SHP77 treated with DMSO at 0.1 percent for 48 hours (cell line): Measurements from ENCODE around the gene NOTCH2NLA.
"Not testable (repeated sequence)": the region's sequence is repeated elsewhere in the genome, so short reads cannot be mapped to it uniquely, and the experiment has no call there.

Experiments used
- DNase-seq: peaks from one replicate; lab custom pipeline; 2025; lab: John Stamatoyannopoulos, UW

The NOTCH2NLA gene

DNA sequence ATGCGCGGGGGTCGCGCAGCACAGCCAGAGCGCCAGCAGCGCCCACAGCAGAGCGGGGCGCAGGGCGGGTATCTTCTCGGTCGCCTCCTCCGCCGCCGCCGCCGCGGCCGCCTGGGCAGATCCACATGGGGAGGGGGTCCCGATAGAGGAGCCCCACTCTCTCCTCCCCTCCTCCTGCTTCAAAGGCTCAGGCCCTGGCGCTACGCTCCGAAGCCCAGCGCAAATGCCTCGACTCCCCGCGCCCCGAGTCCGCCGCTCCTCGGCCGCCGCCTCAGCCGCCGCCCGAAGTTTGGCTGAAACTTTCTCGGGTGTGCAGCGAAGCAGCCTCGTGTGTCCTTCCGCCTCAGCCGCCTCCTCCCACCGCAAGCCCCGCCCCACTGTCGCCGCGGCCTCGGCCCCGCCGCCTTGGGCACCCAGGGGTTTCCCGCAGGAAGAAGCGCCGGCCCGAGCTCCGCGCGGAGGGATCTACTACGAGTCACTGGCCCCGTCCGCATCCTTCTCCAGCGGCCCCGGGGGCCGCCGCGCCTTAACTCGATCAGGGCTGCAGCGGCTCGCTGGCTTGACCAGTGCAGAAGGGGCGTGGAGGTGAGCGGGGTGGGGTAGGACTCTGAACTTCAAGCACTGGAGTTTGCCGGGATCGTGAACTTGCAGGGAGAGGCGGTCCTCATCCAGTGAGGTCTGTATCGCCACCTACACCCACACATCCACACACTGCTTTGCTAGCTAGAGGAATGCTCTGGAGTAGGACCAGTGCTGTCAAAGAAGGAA lies at the start of gene NOTCH2NLA:
TSS of gene NOTCH2NLA (minus strand) at position 312 of the 768 bp plus-strand sequence. CDS start 39,684 bp downstream, outside the sequence.
- not testable (repeated sequence) for DNase-seq

DNA sequence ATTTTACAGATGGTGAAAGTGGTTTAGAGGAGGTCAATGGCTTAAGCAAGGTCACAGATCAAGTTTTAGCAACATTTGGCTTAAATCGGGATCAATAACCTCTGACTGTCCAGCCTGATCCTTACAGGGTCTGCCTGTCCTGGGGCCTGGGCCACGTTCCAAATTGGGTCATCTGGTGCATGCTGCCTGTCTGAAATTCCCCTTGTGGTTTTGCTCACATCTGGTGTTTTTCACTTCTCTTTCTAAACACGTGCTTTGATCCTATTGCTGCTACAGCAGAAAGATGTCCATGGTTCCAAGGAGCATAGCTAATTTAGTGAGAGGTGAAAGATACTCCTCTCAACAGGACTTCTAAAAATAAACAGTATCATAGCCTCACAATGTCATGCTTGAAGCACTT lies 49.5 kb upstream of the NOTCH2NLA start:
- not testable (repeated sequence) for DNase-seq

DNA sequence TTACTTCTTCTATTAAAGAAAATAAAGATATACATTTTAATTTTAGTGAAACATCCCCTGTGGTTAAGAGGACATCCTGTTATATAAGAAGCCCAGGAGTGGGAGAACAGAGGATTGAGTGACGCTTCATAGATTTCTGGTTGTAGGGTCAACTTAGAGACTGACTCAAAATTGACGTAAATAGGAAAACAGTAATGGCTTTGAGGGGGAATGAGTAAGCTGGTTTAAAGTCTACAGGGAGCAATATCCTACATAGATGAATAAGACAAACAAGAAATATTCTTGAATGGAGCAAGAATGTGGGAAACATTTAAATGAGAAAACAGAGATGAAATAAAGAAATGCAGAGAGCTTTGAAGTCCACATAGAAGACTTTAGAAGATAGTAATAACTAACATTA lies 48.3 kb upstream of the NOTCH2NLA start:
- not testable (repeated sequence) for DNase-seq

DNA sequence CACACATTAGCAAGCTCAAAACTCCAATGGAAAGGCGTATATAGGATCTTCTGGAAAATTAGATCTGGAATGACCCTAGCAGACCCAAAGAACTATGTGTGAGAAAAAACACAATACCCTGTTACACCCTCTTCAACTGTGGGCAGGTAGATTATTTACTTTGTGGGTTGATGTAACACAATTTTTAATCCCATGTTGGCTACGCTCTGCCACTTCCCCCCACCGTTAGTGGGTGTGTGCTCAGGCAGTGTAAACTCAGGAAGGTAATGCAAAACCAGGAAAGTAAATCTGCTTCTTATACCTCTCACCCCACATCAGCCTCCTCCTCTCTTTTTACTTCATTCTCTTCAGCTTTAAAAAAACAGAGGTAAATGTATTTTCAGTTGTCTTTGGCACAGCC lies 45.3 kb upstream of the NOTCH2NLA start:
- DNase-seq = not testable (repeated sequence)

DNA sequence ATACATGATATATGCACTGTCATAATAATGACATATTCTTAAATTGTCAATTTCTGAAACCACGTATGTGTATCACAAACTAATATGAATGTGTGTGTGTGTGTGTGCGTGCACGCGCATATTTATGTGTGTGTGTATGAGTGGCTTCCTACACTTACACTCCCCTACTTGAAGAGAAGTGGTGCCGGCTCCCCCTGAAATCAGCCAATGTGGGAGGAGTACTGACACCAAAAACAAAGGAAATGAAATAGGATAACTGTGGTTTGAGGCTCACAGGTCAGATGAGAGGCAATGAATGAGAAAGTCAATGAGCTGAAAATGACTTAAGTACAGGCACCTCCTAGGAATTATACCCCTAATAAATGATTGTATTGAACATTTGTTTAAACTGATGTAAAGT lies 44.4 kb upstream of the NOTCH2NLA start:
- not testable (repeated sequence) for DNase-seq

DNA sequence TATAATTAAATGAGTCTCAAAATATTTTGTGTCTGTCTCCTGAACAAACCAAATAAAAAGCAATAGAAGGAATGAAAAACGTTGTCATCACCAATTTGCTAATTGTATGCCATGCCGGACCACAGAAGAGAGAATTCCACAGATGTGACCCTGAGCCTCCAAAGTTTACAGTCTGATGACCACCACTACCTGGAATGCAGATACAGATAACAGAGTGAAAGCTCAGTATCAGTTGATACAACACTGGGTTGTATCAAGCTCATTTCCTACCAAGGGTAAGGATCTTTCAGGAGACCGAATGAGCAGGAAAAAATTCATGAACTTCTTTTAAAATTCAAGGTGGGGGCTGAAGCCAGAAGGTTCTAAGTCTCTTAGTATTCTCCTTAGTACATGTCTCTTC lies 43.9 kb upstream of the NOTCH2NLA start:
- DNase-seq = not testable (repeated sequence)

DNA sequence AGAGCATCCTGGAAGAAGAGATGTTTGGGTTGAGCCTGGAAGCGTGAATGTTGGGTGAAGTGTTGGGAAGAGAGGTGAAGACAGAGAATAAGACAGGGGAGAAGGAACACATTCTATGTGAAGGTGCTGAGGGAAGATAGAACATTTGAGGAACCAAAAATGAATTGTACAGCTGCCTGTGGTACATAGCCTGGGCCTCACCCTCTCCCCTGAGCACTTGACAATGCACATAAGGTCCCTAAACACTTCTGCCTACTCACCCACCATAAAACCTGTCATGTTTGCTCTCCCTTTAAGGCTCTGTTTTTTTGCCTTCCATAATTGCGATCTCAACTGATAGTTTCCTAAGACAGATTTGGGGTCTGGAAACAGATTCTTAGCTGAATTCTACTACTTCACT lies 43.2 kb upstream of the NOTCH2NLA start:
- DNase-seq = not testable (repeated sequence)

DNA sequence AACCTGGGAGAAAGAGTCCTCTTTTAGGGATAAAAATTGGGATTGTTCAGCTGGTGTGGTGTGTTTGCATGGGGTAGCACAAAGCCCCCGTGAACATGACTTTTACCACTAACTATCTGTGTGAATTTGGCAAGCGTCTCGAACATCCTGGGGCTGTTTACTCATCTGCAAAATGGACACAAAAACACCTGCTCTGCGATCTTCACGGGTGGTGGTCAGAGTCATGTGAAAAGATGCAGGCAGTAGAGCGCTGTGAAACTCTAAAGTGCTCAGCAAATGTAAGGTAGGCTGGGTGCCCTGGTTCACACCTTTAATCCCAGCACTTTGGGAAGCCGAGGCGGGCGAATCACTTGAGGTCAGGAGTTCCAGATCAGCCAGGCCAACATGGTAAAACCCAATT lies 41.3 kb upstream of the NOTCH2NLA start:
- not testable (repeated sequence) for DNase-seq

DNA sequence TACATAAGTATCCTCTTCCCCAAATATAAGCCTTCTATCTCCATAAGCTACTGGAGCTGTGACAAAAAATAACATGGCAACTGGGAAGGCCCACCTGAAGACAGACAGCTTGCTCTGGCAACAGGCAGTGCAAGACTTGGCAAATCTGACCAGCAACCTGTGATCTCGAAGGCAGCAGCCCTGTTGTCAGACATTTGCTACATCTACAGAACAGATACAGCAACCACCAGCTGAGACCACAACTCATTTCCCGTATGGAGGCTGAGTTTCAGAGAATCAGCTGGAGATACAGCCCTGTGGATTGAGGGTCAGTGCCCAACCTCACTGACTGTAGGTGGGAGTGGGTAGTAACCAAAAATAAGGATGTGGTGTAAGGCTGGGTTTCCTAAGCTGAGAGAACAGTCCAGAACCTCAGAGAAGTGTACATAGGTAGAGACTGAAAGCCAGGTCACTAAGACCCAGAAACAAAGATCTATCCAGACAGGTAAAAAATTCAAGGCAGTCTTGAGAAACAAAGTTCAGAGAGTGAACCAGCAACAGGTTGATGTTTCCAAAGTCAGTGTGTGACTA lies 37.4 kb upstream of the NOTCH2NLA start:
- DNase-seq = not testable (repeated sequence)

DNA sequence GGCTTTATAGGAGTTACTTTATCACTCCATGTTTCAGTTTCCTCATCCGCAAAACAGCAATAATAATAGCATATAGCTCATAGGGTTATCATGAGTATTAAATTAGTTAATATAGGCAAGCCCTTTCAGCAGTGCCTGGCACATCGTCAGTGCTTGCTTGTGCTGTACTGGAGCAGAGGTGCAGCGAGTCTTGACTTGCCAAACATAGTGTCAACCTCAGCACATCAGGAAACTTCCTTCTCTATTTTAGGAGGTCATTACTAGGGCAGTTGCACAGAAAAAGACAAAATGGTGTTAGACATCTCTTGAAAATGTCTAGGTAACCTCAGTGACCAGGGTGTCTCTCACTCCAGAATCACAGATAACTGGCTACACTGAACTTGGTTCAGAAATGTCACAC lies 35.9 kb upstream of the NOTCH2NLA start:
- DNase-seq = not testable (repeated sequence)

DNA sequence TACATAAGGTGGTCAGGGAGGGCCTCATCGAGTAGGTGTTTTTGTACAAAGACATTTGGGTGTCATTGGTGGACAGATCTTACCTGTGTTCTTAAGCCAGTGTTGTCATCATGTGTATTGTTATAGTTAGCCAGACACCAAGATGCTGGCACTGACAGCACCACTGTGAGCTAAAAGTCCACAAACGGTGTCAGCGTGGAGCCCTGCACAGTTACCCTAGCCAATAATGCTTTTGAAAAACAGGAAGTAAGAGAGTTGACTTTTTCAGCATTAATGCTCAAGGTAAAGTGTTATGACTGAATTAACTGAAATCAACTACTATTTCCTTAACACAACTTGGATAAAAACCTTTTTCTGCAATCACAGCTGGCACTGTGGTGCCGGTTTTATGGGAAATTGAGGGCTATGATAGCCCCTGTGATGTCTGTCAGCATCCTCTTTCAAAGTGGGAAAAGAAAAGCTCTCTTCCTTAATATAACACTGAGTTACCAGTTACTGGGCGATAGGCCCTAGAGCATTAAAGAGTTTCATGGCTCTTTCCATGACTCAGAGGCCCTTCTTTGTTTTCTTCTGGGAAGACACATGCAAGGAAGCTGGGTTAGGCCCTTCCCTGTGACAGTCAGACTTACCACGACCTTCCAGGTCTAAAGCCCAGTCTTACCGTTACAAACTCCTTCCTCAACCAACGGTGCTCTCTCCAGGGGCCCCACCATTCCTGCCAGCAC lies 31.3 kb upstream of the NOTCH2NLA start:
- DNase-seq = not testable (repeated sequence)

DNA sequence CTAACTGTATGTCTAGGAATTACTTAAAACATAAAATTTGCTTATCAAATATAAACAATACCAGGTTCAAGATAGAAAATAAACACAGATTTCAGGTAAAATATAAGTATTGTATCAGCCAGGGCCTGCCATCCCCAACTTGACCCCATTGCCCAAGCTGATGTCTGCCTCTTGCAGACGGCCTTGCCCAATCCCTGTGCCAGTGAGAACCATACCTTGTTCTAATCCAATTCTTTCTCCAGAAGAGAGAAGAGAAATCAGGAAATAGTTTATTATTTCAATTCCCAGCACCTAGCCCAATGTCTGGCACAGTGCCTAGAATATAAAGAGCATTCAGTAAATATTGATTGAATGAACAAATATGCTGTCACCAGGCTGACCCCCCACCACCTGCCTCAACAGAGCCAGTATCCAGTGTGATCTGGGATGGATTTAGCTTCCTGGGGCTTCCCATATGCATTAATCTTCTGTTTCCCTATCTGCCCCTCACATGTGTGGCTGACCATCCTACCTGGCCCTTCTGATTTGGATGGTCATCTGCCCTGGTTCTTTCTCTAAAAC lies 29.3 kb upstream of the NOTCH2NLA start:
- not testable (repeated sequence) for DNase-seq

DNA sequence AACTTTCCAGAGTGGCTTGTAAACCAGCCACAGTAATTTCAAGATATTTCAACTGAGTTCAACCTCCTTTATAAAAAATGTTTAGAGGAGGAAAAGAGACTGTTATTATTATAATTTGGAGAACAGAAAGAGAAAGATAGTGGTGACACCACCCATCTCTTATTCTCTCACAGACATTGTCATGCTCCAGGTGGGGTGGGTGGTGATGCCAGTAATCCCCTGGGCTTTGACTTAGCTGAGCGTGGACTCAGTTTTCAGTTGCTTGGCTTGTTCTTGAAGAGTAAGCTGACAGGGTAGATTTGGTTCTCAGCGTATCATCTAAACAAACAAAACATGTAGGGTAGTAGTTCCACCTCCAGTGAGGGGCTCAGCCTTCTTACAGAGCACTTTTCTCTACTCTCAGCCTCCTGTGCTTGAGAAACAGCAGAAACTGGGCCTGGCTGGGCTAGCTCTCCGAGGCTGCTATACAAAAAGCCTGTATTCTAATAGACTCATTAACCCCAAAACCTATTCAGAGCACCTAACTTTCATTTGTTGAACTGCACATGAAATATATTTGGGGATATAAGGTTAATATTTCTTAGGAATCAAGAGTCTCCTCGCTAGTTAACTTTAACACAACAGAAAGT lies 25.9 kb upstream of the NOTCH2NLA start:
- not testable (repeated sequence) for DNase-seq

DNA sequence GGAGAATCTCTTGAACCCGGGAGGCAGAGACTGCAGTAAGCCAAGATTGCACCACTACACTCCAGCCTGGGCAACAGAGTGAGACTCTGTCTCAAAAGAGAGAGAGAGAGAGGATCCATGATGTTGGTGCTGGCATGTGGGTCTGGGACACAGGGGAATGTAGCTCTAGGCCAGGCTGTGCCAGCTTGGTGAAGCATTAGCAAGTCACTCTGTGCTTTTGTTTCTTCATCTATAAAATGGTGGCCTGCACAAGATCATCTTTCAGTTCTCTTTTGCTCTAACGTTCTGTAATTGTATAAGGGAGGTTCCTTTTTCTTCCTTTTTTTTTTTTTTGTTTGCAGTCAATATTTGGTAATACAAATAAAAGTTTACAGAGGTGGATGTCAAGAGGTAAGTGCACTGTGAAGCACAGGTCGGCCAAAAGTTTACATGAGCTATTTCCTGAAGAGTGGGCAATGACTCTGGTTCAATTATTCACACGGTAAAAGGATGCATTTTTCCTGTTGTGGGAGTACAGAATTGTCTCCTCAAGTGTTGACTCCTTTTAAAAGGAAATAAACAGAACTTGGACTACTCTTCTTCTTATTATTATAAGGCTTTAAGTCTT lies 24.5 kb upstream of the NOTCH2NLA start:
- DNase-seq = not testable (repeated sequence)

DNA sequence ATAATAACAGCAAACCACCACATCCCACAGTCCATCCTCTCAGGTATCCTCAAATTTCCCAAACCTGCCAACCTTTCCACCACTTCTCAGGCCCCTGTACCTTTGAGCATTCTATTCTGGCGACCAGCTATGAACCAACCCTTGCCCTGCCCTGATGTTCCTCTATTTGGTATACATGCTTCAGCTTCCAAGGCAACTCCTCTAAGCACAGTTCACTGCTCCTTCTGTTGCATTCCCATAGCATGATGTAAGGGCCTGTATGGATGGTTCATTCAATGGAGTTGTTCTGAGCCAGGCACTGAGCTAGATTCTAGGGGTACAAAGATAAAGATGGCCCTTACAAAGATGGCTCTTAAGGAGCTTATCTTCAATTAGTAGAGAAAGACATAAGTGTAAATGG lies 22.7 kb upstream of the NOTCH2NLA start:
- not testable (repeated sequence) for DNase-seq

DNA sequence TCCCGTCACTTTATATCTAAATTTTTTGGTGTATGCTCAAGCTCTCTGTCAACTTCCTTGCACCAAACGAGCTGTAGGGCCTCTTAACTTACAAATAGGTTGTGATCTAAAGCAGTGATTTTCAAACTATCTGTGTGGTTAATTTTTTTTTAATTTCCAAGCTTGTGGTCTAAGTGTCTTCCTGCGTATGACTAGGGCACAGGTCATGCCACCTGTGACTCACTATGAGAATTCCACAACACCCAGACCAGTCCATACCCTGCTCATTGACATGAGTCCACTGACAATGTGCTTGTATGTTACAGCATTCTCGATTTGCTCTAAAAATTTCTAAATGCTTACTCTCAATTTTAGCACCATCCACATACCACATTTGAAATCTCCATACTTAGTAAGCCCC lies 19.8 kb upstream of the NOTCH2NLA start:
- not testable (repeated sequence) for DNase-seq

DNA sequence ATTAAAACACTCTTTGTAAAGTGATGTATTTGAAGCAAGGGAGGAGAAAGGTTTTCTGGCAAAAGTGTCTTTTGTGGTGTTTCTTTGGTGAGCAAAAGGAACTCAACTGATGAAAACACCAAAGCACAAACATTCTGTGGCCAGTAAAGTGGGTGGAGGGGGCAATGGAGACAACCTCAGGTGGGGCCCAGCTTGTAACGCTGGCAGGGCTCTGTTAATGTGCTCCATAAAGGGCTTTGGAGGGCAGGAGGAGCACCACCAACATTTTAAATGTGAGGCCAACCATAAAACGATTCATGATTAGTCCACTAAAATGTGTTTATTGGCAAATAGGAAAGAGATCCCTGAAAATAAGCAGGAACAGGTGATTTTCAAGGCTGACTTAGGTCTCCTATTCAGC lies 7.8 kb upstream of the NOTCH2NLA start:
- not testable (repeated sequence) for DNase-seq

DNA sequence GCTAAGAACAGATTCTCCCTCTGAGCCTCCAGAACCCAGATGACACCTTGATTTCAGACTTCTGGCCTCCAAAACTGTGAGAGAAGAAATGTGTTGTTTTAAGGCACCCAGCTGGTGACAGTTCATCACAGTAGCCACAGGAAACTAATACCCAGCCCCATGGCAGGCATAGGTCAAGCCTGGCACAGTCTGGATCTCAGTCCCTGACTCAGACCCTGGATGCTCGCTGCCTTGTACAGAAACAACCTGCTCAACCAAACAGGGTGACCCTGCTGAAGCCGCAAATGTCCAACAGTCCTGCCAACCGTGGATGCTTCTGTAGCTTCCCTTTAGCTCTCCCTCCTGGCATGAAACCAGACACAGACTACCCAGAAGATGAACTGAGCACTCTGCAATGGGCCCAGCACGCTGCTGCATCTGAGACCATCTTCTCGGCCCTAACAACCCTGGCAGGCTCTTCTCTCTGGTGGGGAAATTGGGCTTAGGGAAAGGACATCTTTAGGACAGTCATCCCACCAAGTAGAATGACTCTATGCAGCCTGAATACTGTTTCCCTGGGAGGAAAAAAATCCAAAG lies 7.3 kb upstream of the NOTCH2NLA start:
- not testable (repeated sequence) for DNase-seq

DNA sequence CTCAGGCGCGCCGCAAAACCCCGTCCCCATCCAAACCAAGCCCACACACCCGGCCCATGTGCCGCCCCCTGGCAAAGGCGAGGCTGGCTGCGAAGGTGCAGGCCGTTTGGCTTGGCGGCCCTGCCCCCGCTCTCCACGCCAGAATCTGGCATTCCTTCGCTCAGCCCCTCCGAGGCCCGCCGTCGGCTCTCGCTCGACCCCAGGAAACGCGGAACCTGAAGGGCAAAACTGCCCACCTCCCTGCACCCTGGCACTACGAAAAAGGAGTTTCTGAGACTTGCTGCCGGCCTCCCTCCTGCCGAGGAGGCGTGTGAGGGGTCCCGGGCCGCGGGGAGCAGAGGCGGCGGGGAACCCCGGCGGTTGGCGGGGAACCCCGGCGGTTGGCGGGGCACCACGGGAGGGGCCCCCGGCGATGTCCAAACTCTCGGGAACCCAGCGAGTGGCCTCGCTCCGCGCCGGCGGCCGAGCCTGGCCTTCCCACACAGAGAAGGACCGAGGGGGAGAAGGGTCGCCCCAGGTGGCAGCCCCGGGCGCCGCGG lies 608 bp downstream of the NOTCH2NLA start:
- not testable (repeated sequence) for DNase-seq

DNA sequence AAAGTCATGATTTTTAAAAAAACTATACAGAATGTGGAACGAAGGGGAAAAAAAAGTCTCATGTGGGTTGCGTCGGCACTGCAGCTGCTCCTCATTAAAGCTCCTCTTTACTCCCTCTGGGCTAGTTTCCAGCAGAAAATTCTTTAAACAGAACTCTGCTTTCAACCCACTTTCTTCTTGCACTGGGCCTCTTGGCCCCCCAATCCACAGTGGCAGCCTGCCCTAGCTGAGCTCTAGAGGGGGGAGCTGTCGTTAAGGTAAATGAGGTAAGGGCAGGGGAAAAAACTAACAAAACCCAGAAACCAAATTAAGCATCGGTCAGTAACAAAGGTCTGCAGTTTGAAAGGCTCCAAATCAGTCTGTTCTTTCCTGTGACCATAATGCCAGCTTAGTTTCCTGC lies 54.3 kb downstream of the NOTCH2NLA start:
- DNase-seq = not testable (repeated sequence)

DNA sequence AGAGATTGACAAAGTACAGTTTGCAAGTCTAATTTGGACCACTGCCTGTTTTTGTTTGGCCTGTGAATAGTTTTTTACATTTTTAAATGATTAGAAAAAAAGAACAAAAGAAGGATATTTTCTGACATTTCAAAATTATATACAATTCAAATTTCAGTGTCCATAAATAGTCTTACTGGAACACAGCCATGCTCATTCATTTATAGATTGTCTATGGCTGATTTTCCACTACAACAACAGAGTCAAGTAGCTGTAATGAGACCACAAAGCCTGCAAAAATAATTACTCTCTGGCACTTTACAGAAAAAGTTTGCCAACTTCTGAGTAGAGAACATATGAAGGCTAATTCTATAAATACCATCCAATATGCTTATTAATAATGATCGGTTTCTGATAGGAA lies 61.1 kb downstream of the NOTCH2NLA start:
- not testable (repeated sequence) for DNase-seq
